MG63 (cell line): Measurements from ENCODE around the gene NOSIP. TPM values are rescaled to one million over a fixed set of nuclear protein-coding genes. Genes with fewer than 3 reads are reported as not detected.

Experiments
- DNase-seq: peaks from one replicate; pipeline ENCODE4 v3.0.0-alpha.2; 2020
- H3K27me3 ChIP-seq: fragments of 250-450 bp; sonication (Bioruptor Pico); 2 replicates; pipeline ENCODE4 v1.5.1; 2020; ENCODE audit warnings: mild to moderate bottlenecking, moderate library complexity
- H3K36me3 ChIP-seq: fragments of 250-450 bp; sonication (Bioruptor Pico); 2 replicates; pipeline ENCODE4 v1.5.1; 2020; ENCODE audit warnings: mild to moderate bottlenecking, moderate library complexity
- H3K4me3 ChIP-seq: fragments of 250-450 bp; sonication (Bioruptor Pico); 2 replicates; pipeline ENCODE4 v1.5.1; 2020; ENCODE audit warnings: mild to moderate bottlenecking, moderate library complexity
- H3K9me3 ChIP-seq: fragments of 250-450 bp; sonication (Bioruptor Pico); 2 replicates; pipeline ENCODE4 v1.5.1; 2020; ENCODE audit warnings: mild to moderate bottlenecking, moderate library complexity
- total RNA-seq: library from RNA; depleted of rRNA; stranded (reverse); fragments of >200 nt; shearing (Covaris generic); gene quantifications from 2 replicates; pipeline ENCODE4 v1.2.3, GENCODE V29; 2014; ENCODE audit warnings: low replicate concordance

NOSIP gene
- total RNA-seq, 1 experiment from 2014 or later, result 109 TPM

GRCh38 chr19:49587227-49587626, 6.9 kb upstream of the NOSIP start:
- Histone ChIP-seq H3K4me3 (no peak overlapping the region), H3K9me3 (no peaks in the 10 kb centered on the region), H3K27me3 (no peaks in the 10 kb centered on the region), H3K36me3 (peaks cover 6% of the 10 kb centered on the region; the same call in 1 of the 2 replicates)
- DNase-seq, result no peak

DNA sequence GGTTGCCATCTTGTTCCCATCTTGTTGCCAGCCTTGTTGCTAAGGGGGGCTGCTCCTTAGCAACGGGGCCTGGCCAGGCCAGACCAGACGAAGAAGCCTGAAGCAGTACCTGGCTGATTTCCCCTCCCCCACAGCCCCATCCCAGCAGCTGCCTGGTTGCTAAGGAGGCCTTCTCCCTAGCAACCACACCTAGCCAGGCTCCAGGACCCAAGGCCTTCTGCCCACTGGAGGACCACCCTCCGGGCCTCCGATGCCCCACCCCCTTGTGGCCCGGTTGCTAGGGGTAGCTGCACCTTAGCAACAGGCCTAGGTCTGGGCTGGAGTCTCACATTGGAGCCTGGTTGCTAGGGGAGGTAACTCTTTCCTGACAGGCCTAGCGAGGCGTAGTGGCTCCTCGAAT, 4.7 kb upstream of the NOSIP start:
- Histone ChIP-seq H3K36me3 (no peaks in the 10 kb centered on the region), H3K9me3 (no peaks in the 10 kb centered on the region), H3K27me3 (no peaks in the 10 kb centered on the region), H3K4me3 (no peak overlapping the region)
- no peak for DNase-seq

- H3K9me3 ChIP-seq, result no peaks in the 10 kb centered on the region
- DNase-seq, result no peak
- peaks cover 4% of the 10 kb centered on the region; the same call in 1 of the 2 replicates for H3K36me3 ChIP-seq
- no peak overlapping the region for H3K4me3 ChIP-seq
- H3K27me3 ChIP-seq, result no peaks in the 10 kb centered on the region
These were observed 2.9 kb upstream of the NOSIP start for GRCh38 chr19:49583239-49583638.

DNA sequence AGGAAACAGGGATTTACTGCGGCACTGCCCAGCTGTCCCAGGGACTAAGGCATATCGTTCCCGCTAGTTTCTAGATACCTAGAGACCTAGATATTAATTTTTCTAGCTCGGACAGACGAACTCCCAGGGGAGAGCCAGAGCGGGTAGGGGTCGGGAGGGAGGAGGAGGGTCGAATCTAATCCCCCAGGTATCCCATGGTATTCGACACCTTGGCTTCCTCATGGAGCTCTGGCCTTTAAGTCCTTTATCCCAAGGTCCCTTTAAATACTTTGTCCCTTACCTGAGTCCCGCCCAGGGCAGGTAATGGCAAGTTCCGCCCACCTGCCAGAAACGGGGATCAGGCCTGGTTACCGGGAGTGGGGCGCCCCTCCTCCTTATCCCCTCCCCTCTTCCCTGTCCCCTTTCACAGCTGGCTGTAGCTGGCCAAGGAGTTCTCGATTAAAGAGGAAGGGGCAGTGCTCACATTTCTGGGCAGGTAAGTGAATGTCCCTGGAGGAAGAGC, 702 bp upstream of the NOSIP start, which contains the start of gene PRRG2:
Gene PRRG2 (plus strand): TSS at position 310 of the 502 bp plus-strand sequence. CDS start 1,904 bp downstream, outside the sequence.
- DNase-seq, result no peak
- H3K9me3 ChIP-seq, result no peaks in the 10 kb centered on the region
- no peaks in the 10 kb centered on the region for H3K27me3 ChIP-seq
- H3K36me3 ChIP-seq, result peaks cover 11% of the 10 kb centered on the region
- H3K4me3 ChIP-seq, result peak within 1 kb of the TSS; percentile 68

DNA sequence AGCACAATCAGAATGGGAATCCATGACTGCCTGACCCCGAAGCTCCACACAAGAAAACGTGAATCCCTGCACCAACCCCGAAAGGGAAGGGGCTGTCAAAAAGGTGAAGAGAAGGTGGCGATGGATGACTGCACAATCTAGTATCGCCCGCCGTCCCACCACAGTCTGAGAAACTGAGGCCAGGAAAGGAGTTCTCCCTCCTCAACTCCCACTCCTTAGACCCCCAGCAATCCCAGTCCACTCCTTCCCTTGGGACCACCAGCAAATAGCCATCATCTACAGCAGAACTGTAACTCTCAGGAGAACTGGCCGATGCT, 451 bp downstream of the NOSIP start:
- H3K27me3 ChIP-seq, result no peaks in the 10 kb centered on the region
- H3K4me3 ChIP-seq, result peak overlapping the region; percentile 68
- peaks cover 21% of the 10 kb centered on the region for H3K36me3 ChIP-seq
- no peaks in the 10 kb centered on the region for H3K9me3 ChIP-seq
- DNase-seq, result no peak

- H3K4me3 ChIP-seq, result peak overlapping the region; percentile 68
These were observed 1.2 kb downstream of the NOSIP start for GRCh38 chr19:49579193-49579592.

DNA sequence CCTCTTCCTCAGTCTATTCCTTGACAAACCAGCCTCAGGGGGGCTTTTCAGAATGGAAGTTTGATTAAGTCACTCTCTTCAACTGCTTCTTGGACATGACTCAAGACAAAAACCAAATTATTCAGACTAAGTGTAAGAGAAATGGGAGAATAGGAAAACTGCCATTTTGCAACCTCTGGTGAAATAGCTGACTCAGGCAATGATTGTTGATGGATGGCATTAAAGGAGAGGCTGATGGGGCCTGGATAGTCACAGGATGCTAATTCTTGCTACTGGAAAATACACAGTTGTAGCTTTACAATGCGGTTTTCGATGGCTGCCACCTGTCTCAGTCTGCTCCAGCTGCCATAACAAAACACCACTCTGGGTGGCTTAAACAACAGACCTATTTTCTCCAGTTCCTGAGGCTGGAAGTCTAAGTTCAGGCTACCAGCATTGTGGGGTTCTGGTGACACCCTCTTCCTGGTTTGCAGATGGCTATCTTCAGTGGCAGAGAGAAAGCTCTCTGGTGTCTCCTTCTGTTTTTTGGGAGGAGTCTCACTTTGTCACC, 6.1 kb downstream of the NOSIP start:
- DNase-seq, result no peak
- Histone ChIP-seq H3K4me3 (no peak overlapping the region), H3K36me3 (peaks cover 29% of the 10 kb centered on the region), H3K9me3 (no peaks in the 10 kb centered on the region), H3K27me3 (no peaks in the 10 kb centered on the region)

More at GRCh38 chr19:49579193-49579592, 1.2 kb downstream of the NOSIP start:
- Histone ChIP-seq H3K9me3 (no peaks in the 10 kb centered on the region), H3K27me3 (no peaks in the 10 kb centered on the region), H3K36me3 (peaks cover 24% of the 10 kb centered on the region)
- DNase-seq, result no peak

- no peaks in the 10 kb centered on the region for H3K9me3 ChIP-seq
- H3K36me3 ChIP-seq, result peaks cover 26% of the 10 kb centered on the region
- DNase-seq, result no peak
- no peaks in the 10 kb centered on the region for H3K27me3 ChIP-seq
- H3K4me3 ChIP-seq, result no peak overlapping the region
These were observed 6.9 kb downstream of the NOSIP start for GRCh38 chr19:49573425-49573824.

DNA sequence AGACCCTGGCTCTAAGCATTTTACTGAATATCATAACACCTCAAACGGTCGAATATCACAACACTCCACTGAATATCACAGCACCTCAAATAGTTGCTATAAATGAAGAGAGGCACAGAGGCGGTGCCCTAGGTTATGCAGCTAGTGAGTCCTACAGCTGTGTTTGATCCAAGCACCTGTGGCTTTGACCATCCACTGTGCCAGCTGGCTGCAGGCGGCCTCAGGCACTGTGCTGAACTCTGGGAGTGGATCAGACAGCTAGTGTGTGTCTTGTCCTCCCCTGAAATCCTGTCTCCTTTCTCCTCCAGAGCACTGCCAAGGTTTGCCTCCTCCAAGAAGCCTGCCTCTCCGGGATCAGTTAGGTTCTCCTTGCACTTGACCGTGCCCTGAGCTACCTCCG, 7.3 kb downstream of the NOSIP start:
- Histone ChIP-seq H3K36me3 (peaks cover 23% of the 10 kb centered on the region), H3K27me3 (no peaks in the 10 kb centered on the region), H3K4me3 (no peak overlapping the region), H3K9me3 (no peaks in the 10 kb centered on the region)
- no peak for DNase-seq

- peaks cover 22% of the 10 kb centered on the region for H3K36me3 ChIP-seq
- DNase-seq, result no peak
These were observed 9.2 kb downstream of the NOSIP start for GRCh38 chr19:49570997-49571676.

DNA sequence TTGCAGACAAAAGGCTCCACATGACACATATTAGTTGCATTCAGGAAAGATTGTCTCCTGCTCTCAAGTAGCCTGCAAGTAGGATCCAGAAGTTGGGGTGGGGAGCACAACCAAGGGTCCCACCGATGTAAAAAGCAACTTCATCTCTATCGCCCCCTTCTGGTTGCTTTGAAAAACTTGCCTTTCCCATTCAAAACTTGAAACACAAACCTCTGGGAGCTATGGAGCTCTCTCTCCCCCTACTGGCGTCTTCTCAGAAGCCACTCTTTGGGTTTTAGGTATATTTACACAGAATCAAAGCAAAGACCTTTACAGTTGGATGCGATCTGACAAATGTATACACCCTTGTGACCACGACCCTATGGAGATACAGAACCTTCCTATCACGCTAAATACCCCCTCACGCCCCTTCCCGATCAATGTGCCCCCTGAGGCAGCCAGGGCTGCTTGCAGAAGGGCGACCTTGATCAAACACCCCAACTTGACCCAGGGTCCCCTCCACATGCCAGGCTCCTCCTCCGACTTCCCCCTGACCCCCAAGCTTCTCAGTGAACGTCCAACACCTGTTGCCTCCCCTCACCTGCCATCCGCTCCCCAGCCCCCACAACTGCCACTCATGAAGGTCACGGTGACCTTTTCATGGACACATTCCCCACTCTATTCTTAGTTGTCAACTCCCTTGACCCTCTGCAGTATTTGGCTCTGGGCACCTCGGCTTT, 10.1 kb downstream of the NOSIP start:
- H3K36me3 ChIP-seq, result peaks cover 17% of the 10 kb centered on the region
- no peaks in the 10 kb centered on the region for H3K27me3 ChIP-seq
- DNase-seq, result peak; percentile 47
- no peaks in the 10 kb centered on the region for H3K9me3 ChIP-seq
- no peak overlapping the region for H3K4me3 ChIP-seq

More at GRCh38 chr19:49570997-49571676, 9.2 kb downstream of the NOSIP start:
- no peaks in the 10 kb centered on the region for H3K27me3 ChIP-seq
- no peak overlapping the region for H3K4me3 ChIP-seq
- no peaks in the 10 kb centered on the region for H3K9me3 ChIP-seq

- Histone ChIP-seq H3K27me3 (no peaks in the 10 kb centered on the region), H3K4me3 (no peak overlapping the region), H3K9me3 (no peaks in the 10 kb centered on the region), H3K36me3 (peaks cover 8% of the 10 kb centered on the region)
- no peak for DNase-seq
These were observed 12.4 kb downstream of the NOSIP start for GRCh38 chr19:49567861-49568441.

DNA sequence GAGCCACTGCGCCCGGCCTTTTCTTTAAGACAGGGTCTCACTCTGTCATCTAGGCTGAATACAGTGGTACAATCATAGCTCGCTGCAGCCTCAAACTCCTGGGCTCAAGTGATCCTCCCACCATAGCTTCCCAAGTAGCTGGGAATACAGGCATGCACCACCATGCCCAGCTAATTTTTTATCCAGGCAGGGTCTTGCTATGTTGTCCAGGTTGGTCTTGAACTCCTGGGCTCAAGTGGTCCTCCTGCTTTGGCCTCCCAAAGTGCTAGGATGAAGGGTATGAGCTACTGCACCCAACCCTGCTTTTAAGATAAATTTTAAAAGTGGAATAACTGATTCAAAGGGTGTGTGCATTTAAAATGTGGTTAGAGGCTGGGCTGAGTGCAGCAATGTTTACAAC, 14.1 kb downstream of the NOSIP start:
- peaks cover 8% of the 10 kb centered on the region for H3K36me3 ChIP-seq
- no peaks in the 10 kb centered on the region for H3K27me3 ChIP-seq
- no peak overlapping the region for H3K4me3 ChIP-seq
- no peaks in the 10 kb centered on the region for H3K9me3 ChIP-seq
- no peak for DNase-seq

- H3K9me3 ChIP-seq, result no peaks in the 10 kb centered on the region
- no peak for DNase-seq
- H3K36me3 ChIP-seq, result peaks cover 8% of the 10 kb centered on the region
- no peaks in the 10 kb centered on the region for H3K27me3 ChIP-seq
- H3K4me3 ChIP-seq, result no peak overlapping the region
These were observed 15.1 kb downstream of the NOSIP start for GRCh38 chr19:49565261-49565660.

DNA sequence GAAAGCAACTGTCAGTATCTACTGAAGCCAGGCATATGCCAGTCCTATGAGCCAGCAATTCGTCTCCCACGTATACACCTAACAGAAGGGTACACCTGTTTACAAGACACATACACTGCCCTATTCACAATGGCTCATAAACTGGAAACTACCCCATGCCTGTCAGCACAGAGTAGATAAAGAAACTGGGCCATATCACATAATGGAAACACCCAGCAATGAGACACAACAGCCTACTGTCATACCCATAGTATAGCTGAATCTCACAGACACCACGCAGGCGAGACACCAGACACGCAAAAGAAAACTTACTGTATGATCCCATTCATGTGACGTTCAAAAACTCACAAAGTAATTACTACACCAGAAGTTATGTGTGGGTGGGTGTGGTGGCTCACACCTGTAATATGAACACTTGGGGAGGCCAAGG, 15.7 kb downstream of the NOSIP start:
- no peaks in the 10 kb centered on the region for H3K27me3 ChIP-seq
- H3K4me3 ChIP-seq, result no peak overlapping the region
- peaks cover 10% of the 10 kb centered on the region for H3K36me3 ChIP-seq
- no peaks in the 10 kb centered on the region for H3K9me3 ChIP-seq
- no peak for DNase-seq

- no peak for DNase-seq
- no peak overlapping the region for H3K4me3 ChIP-seq
- H3K36me3 ChIP-seq, result peaks cover 36% of the 10 kb centered on the region
- H3K27me3 ChIP-seq, result no peaks in the 10 kb centered on the region
- H3K9me3 ChIP-seq, result no peaks in the 10 kb centered on the region
These were observed 19.9 kb downstream of the NOSIP start for GRCh38 chr19:49560358-49560900.

DNA sequence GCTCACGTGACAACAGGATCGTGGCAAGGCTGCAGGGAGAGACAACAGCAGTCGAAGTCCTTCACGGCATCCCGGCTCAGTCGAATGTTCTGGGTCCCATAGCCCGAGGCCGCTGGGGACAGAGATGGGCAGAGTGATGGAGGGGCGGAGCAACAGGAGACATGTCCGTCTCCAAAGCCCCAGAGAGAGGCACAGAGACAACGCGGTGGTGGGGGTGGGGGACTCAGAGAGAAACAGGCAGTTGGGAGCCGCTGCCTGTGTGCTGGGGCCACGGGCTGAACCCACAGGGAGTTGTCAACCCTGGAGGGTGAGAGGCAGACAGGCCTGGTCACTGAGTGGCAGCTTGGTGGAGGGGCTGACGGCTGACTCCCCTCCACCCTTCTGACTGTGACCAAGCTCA, 20.4 kb downstream of the NOSIP start:
- Histone ChIP-seq H3K36me3 (peaks cover 39% of the 10 kb centered on the region), H3K9me3 (no peaks in the 10 kb centered on the region), H3K4me3 (no peak overlapping the region), H3K27me3 (no peaks in the 10 kb centered on the region)
- DNase-seq, result no peak
